MM.1S (cell line): Measurements from ENCODE around the gene ANXA10.

Experiments used
- CTCF ChIP-seq: fragments of 300-600 bp; sonication (generic); IDR thresholded peaks from 2 replicates; pipeline ENCODE4 v1.5.1; 2016; ENCODE audit warnings: antibody characterized with exemption, low read length, mixed read lengths
- EZH2 ChIP-seq: fragments of 300-600 bp; sonication (generic); optimal IDR thresholded peaks from 2 replicates; pipeline ENCODE3; 2017; ENCODE audit warnings: low read depth, mild to moderate bottlenecking, antibody characterized with exemption, low read length, mixed read lengths
- EZH2phosphoT487 ChIP-seq: fragments of 300-600 bp; sonication (generic); IDR thresholded peaks from 2 replicates; pipeline ENCODE4 v1.6.1; 2018; ENCODE audit warnings: antibody characterized with exemption, low read length

DNA sequence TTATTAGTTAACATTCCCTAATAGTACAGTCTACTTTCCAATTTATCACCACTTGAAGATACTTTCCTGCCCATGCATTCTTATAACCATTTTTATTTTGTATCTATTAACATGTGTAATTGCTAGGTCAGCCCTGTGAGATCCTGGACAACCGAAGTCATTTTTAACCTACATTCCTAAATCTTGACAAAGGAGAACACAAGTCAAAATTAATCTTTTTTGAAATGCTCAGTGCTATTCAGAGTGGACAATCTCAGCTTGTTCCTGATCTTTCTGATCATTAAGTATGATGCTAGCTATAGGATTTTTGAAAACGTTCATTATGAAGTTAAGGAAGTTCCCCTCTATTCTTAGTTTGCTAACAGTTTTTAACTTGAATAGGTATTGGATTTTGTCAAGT, 37.5 kb downstream of the ANXA10 start:
- no peak for TF ChIP-seq CTCF
- TF ChIP-seq EZH2, result no peak
- TF ChIP-seq EZH2phosphoT487, result no peak
